GM23248 (cell line): ENCODE measurements around the gene PSORS1C1. TPM values are rescaled to one million over a fixed set of nuclear protein-coding genes. Genes with fewer than 3 reads are reported as not detected.

Experiments used
- DNase-seq: peaks from one replicate; pipeline ENCODE4 v3.0.0-alpha.2; 2015
- H2AFZ ChIP-seq: fragments of 200-600 bp; sonication (generic); 2 replicates; pipeline ENCODE4 v1.6.1; 2016; ENCODE audit warnings: antibody characterized with exemption
- H3F3A ChIP-seq: fragments of 200-600 bp; sonication (generic); 2 replicates; pipeline ENCODE4 v1.6.1; 2016; ENCODE audit warnings: mild to moderate bottlenecking, antibody characterized with exemption, mixed run types; ENCODE audit not compliant: insufficient read depth
- H3K27ac ChIP-seq: fragments of 200-600 bp; sonication (generic); 2 replicates; pipeline ENCODE4 v1.5.1; 2016; ENCODE audit warnings: mild to moderate bottlenecking
- H3K27me3 ChIP-seq: fragments of 200-600 bp; sonication (generic); replicated peaks from 2 replicates; pipeline ENCODE4 v1.6.1; 2016; ENCODE audit warnings: mild to moderate bottlenecking; ENCODE audit not compliant: insufficient read depth
- H3K36me3 ChIP-seq: fragments of 200-600 bp; sonication (generic); 2 replicates; pipeline ENCODE4 v1.6.1; 2016; ENCODE audit warnings: low read depth, mild to moderate bottlenecking
- H3K4me1 ChIP-seq: fragments of 200-600 bp; sonication (generic); 2 replicates; pipeline ENCODE4 v1.6.1; 2016; ENCODE audit warnings: mild to moderate bottlenecking; ENCODE audit not compliant: insufficient read depth
- H3K4me2 ChIP-seq: fragments of 200-600 bp; sonication (generic); one replicate; pipeline ENCODE4 v1.6.1; 2016; ENCODE audit warnings: mild to moderate bottlenecking; ENCODE audit not compliant: unreplicated experiment
- H3K4me3 ChIP-seq: fragments of 200-600 bp; sonication (generic); 2 replicates; pipeline ENCODE4 v1.5.1; 2016; ENCODE audit warnings: mild to moderate bottlenecking
- H3K79me2 ChIP-seq: fragments of 200-600 bp; sonication (generic); 2 replicates; pipeline ENCODE4 v1.6.1; 2016; ENCODE audit warnings: mild to moderate bottlenecking; ENCODE audit not compliant: insufficient read depth
- H3K9ac ChIP-seq: fragments of 200-600 bp; sonication (generic); 2 replicates; pipeline ENCODE4 v1.6.1; 2016; ENCODE audit warnings: mild to moderate bottlenecking
- H3K9me2 ChIP-seq: fragments of 200-600 bp; sonication (generic); 2 replicates; pipeline ENCODE4 v1.6.1; 2016; ENCODE audit warnings: mixed run types, mild to moderate bottlenecking, moderate library complexity; ENCODE audit not compliant: insufficient read depth
- H3K9me3 ChIP-seq: fragments of 200-600 bp; sonication (generic); one replicate; pipeline ENCODE4 v1.6.1; 2017; ENCODE audit warnings: low read depth
- H4K20me1 ChIP-seq: fragments of 200-600 bp; sonication (generic); 2 replicates; pipeline ENCODE4 v1.6.0; 2016; ENCODE audit not compliant: insufficient read depth
- EZH2 ChIP-seq: fragments of 200-600 bp; sonication (generic); IDR thresholded peaks from 2 replicates; pipeline ENCODE4 v1.6.1; 2018; ENCODE audit warnings: antibody characterized with exemption, mild to moderate bottlenecking; ENCODE audit not compliant: insufficient read depth, poor library complexity, severe bottlenecking
- EZH2phosphoT487 ChIP-seq: fragments of 200-600 bp; sonication (generic); IDR thresholded peaks from 2 replicates; pipeline ENCODE4 v1.6.1; 2018; ENCODE audit warnings: antibody characterized with exemption, moderate library complexity, mild to moderate bottlenecking, low read depth; ENCODE audit not compliant: insufficient read depth
- WGBS, 2 experiments: methylation state at CpG; one replicate each; pipeline ENCODE4 v1.1.6; 2015 to 2017; ENCODE audit warnings: low lambda C conversion rate in 2 of 2, low coverage in 1 of 2; ENCODE audit errors: missing lambda C conversion rate in 2 of 2; 5-methylcytosine and 5-hydroxymethylcytosine counted together
- in situ Hi-C: fragments of 300-500 bp; cut with MboI; formaldehyde crosslinking; loops from 2 replicates; pipeline ENCODE4 v1.15.0; 2020
- polyA plus RNA-seq: library from polyadenylated mRNA; unstranded; fragments of >200 nt; fragmentation: Nextera tagmentation; extraction: Ambion mirVana; gene quantifications from 2 replicates; pipeline ENCODE4 v1.2.1, GENCODE V29; 2016
- total RNA-seq: library from RNA; depleted of rRNA; stranded (reverse); fragments of >200 nt; shearing (Covaris generic); gene quantifications from 2 replicates; pipeline ENCODE4 v1.2.3, GENCODE V29; 2014

PSORS1C1 gene
- total and polyA plus RNA-seq, 2 experiments from 2014 or later, result 0.22 to 2.6 TPM

- H3K9me2 ChIP-seq, result no peaks in the 10 kb centered on the region
- H3K4me2 ChIP-seq, result no peak overlapping the region
- H3K36me3 ChIP-seq, result no peaks in the 10 kb centered on the region
- TF ChIP-seq EZH2, result no peak
- TF ChIP-seq EZH2phosphoT487, result no peak
- H3K27me3 ChIP-seq, result no peaks in the 10 kb centered on the region
- H3K4me1 ChIP-seq, result peaks cover 12% of the 10 kb centered on the region
- no peak overlapping the region for H3K4me3 ChIP-seq
- no peaks in the 10 kb centered on the region for H3K79me2 ChIP-seq
- WGBS, 2 experiments, result 96 to 100% methylated on average over 4 of the region's 4 CpGs
- H3K9ac ChIP-seq, result no peak overlapping the region
- H3F3A ChIP-seq, result no peaks in the 10 kb centered on the region
- no peak for DNase-seq
- in situ Hi-C loops, result loop anchor here (10.0 to 25.0 kb wide), 2 partner anchors 162 to 339 kb away; partner anchors contain the start of genes FLOT1, IER3 and VARS2
- H4K20me1 ChIP-seq, result no peaks in the 10 kb centered on the region
- H3K9me3 ChIP-seq, result no peaks in the 10 kb centered on the region
- H3K27ac ChIP-seq, result no peak overlapping the region
- H2AFZ ChIP-seq, result no peak overlapping the region
Measured at GRCh38 chr6:31076611-31077010, 38.0 kb upstream of the PSORS1C1 start.

GRCh38 chr6:31079656-31080261 is 34.8 kb upstream of the PSORS1C1 start:
- Histone ChIP-seq H3K4me1 (peaks cover 9% of the 10 kb centered on the region), H3K4me2 (peak overlapping the region; percentile 49), H3K9me3 (no peaks in the 10 kb centered on the region), H3K9me2 (no peaks in the 10 kb centered on the region), H3K27ac (no peak overlapping the region), H3K9ac (no peak overlapping the region; the same call in 1 of the 2 replicates), H3F3A (no peaks in the 10 kb centered on the region), H3K36me3 (no peaks in the 10 kb centered on the region), H3K27me3 (no peaks in the 10 kb centered on the region), H3K4me3 (peak overlapping the region; percentile 25; the same call in 1 of the 2 replicates), H4K20me1 (no peaks in the 10 kb centered on the region), H3K79me2 (no peaks in the 10 kb centered on the region), H2AFZ (peak overlapping the region; percentile 77)
- WGBS, 2 experiments, result 25 to 26% methylated on average over 22 of the region's 22 CpGs
- TF ChIP-seq EZH2phosphoT487 (no peak), EZH2 (no peak)
- in situ Hi-C loops, result loop anchor here (10.0 to 25.0 kb wide), 3 partner anchors 165 to 342 kb away; partner anchors contain the start of genes FLOT1, IER3 and VARS2
- peak; percentile 83 for DNase-seq

DNA sequence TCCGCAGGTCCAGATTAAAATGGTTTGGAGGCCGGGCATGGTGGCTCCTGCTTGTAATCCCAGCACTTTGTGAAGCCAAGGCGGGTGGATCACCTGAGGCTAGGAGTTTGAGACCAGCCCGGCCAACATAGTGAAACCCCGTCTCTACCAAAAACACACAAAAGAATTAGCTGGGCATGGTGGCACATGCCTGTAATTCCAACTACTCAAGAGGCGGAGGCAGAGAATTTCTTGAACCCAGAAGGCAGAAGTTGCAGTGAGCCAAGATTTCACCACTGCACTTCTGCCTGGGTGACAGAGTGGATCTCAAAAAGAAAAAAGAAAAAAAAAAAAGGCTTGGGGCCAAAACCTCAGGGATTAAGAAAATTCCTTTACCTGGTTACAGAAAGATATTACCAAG is 32.7 kb upstream of the PSORS1C1 start:
- WGBS, 2 experiments, result 91 to 96% methylated on average over 6 of the region's 6 CpGs
- Histone ChIP-seq H2AFZ (no peak overlapping the region), H3K4me3 (no peak overlapping the region), H3K27me3 (no peaks in the 10 kb centered on the region), H3K4me2 (no peak overlapping the region), H3K9me2 (no peaks in the 10 kb centered on the region), H3K4me1 (peaks cover 8% of the 10 kb centered on the region), H4K20me1 (no peaks in the 10 kb centered on the region), H3K36me3 (no peaks in the 10 kb centered on the region), H3K27ac (no peak overlapping the region), H3K79me2 (no peaks in the 10 kb centered on the region), H3K9me3 (no peaks in the 10 kb centered on the region), H3K9ac (no peak overlapping the region), H3F3A (peaks cover 4% of the 10 kb centered on the region)
- in situ Hi-C loops, result loop anchor here (10.0 to 25.0 kb wide), 2 partner anchors 257 to 345 kb away; partner anchors contain the start of genes FLOT1 and IER3
- TF ChIP-seq EZH2phosphoT487 (no peak), EZH2 (no peak)
- DNase-seq, result no peak

GRCh38 chr6:31083742-31084354 is 30.8 kb upstream of the PSORS1C1 start:
- Histone ChIP-seq H3F3A (peaks cover 10% of the 10 kb centered on the region), H3K36me3 (no peaks in the 10 kb centered on the region), H3K79me2 (no peaks in the 10 kb centered on the region), H4K20me1 (no peaks in the 10 kb centered on the region), H3K9ac (no peak overlapping the region), H3K9me2 (no peaks in the 10 kb centered on the region), H3K4me1 (peaks cover 14% of the 10 kb centered on the region), H3K4me2 (no peak overlapping the region), H3K9me3 (no peaks in the 10 kb centered on the region), H3K27ac (no peak overlapping the region), H2AFZ (no peak overlapping the region), H3K4me3 (no peak overlapping the region), H3K27me3 (no peaks in the 10 kb centered on the region)
- in situ Hi-C loops, result loop anchor here (10.0 to 25.0 kb wide), 2 partner anchors 259 to 347 kb away; partner anchors contain the start of genes FLOT1 and IER3
- TF ChIP-seq EZH2phosphoT487 (no peak), EZH2 (no peak)
- 27 to 30% methylated on average over 8 of the region's 8 CpGs for WGBS, 2 experiments
- peak; percentile 77 for DNase-seq
